Ascending aorta (tissue), 2 donors: ENCODE measurements around the gene PUS7. TPM values are rescaled to one million over a fixed set of nuclear protein-coding genes. Genes with fewer than 3 reads are reported as not detected.

ENCODE experiments used
- DNase-seq, 2 donors: peaks; one replicate each; pipeline ENCODE4 v3.0.0-alpha.2; 2019; ENCODE audit warnings: low spot score in 2 of 2
- H3K27ac ChIP-seq, 2 donors: fragments of 200-600 bp; sonication (generic); one replicate each; pipeline ENCODE4 v1.5.1; 2016 to 2017; ENCODE audit warnings: mild to moderate bottlenecking in 1 of 2
- H3K27me3 ChIP-seq: fragments of 200-600 bp; sonication (generic); one replicate; pipeline ENCODE4 v1.5.1; 2017
- H3K36me3 ChIP-seq, 2 donors: fragments of 200-600 bp; sonication (generic); one replicate each; pipeline ENCODE4 v1.5.1; 2016
- H3K4me1 ChIP-seq, 2 donors: fragments of 200-600 bp; sonication (generic); one replicate each; pipeline ENCODE4 v1.5.1; 2016 to 2017; ENCODE audit warnings: mild to moderate bottlenecking in 1 of 2
- H3K4me3 ChIP-seq, 2 donors: fragments of 200-600 bp; sonication (generic); one replicate each; pipeline ENCODE4 v1.5.1; 2016 to 2017; ENCODE audit warnings: mild to moderate bottlenecking in 1 of 2
- H3K9me3 ChIP-seq, 2 donors: fragments of 200-600 bp; sonication (generic); one replicate each; pipeline ENCODE4 v1.5.1; 2016
- CTCF ChIP-seq, 3 experiments: fragments of 200-600 bp in 2 of 3; fragments of 450-650 bp in 1 of 3; sonication (generic) in 2 of 3; IDR thresholded peaks; one replicate each; pipeline ENCODE4 v1.5.1; 2016 to 2019; ENCODE audit warnings: antibody characterized with exemption in 3 of 3, mild to moderate bottlenecking in 1 of 3, moderate library complexity in 1 of 3
- intact Hi-C: fragments of 100-400 bp; cut with DNase I; formaldehyde crosslinking; loops from one replicate; pipeline ENCODE4 v1.15.1; 2023
- total RNA-seq: library from RNA; depleted of rRNA; stranded (reverse); fragments of >200 nt; gene quantifications from one replicate; pipeline ENCODE4 v1.1.0, GENCODE V29; 2016

The PUS7 gene
- total RNA-seq, 1 donor from 2014 or later = 17.2 TPM

DNA sequence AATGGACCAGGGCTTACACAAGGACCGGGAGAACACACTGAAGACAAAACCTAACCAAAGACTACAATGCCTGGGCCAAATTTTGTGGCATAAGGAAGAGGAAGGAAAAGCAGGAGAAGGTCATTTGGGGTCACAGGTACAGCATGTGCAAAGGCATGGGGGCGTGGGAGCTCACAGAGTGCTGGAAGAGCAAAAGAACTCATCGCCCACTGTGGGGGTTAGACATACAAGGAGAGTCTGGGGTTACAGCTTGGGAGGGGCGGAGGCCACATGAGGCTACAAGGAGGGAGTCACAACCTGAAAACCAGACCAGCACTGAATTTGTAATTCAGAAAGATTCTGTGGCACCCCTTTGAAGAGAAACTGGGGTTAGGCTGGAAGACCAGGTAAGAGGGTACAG lies 9.7 kb downstream of the PUS7 start:
- intact Hi-C loops = no loop called here
- Histone ChIP-seq H3K4me1 (no peaks in the 10 kb centered on the region), H3K4me3 (no peak overlapping the region), H3K27ac (no peak overlapping the region), H3K9me3 (no peaks in the 10 kb centered on the region), H3K27me3 (no peaks in the 10 kb centered on the region), H3K36me3 (peaks cover 2 to 9% of the 10 kb centered on the region in 2 donors)
- TF ChIP-seq CTCF (IDR thresholded peaks at IDR 0.05) = no peak
- no peak for DNase-seq

- no peaks in the 10 kb centered on the region for H3K27me3 ChIP-seq
- no peaks in the 10 kb centered on the region for H3K4me1 ChIP-seq
- intact Hi-C loops = no loop called here
- peaks cover 4 to 19% of the 10 kb centered on the region in 2 donors for H3K36me3 ChIP-seq
- H3K27ac ChIP-seq = no peak overlapping the region
- H3K4me3 ChIP-seq = no peak overlapping the region
- no peaks in the 10 kb centered on the region for H3K9me3 ChIP-seq
- TF ChIP-seq CTCF (IDR thresholded peaks at IDR 0.05) = no peak
- DNase-seq = no peak
These were observed 19.9 kb downstream of the PUS7 start for GRCh38 chr7:105502173-105502572.

DNA sequence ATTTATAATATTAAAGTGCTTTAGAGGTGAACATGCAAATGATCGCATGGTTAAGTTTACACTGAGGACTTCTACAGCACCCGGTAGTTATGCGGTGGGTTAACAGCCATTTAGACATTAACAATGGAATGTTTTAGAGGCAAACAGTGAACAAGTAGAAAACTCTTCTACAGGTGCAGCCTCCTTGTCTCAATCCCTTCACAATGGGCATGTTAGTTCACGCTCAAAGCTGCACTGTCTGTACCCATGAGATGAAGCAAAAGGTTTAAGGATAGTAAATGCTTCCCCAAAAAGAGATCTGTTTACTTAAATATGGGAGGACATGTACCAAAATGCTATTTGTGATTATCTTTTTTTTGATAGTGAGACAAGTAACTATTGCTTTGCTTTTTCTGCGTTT lies 25.1 kb downstream of the PUS7 start:
- intact Hi-C loops = no loop called here

DNA sequence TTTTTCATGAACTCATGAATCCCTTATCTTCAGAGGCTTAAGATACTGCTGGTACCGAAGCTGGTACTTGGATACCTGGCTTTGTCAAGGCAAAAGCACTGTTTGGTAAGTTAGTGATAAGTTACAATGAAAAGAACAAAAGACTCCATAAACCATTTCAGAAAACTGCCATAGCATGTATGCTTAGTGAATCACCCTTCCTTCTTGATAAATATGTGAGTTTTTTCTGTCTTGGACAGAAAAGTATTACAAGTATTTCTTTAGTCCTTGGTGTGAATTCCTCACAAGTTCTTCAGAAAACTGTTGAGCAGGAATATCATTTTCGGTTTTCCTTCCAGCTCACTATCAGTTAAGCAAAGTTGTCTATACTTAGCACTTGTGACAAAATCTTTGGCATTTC lies 25.6 kb downstream of the PUS7 start:
- DNase-seq = no peak
- Histone ChIP-seq H3K4me3 (no peak overlapping the region), H3K27ac (no peak overlapping the region), H3K9me3 (no peaks in the 10 kb centered on the region), H3K27me3 (no peaks in the 10 kb centered on the region), H3K36me3 (peaks cover 0 to 7% of the 10 kb centered on the region in 2 donors), H3K4me1 (peaks cover 0 to 13% of the 10 kb centered on the region in 2 donors)
- intact Hi-C loops = no loop called here
- no peak for TF ChIP-seq CTCF (IDR thresholded peaks at IDR 0.05)

More for the DNA sequence above, 25.1 kb downstream of the PUS7 start:
- Histone ChIP-seq H3K4me1 (peaks cover 0 to 13% of the 10 kb centered on the region in 2 donors), H3K9me3 (no peaks in the 10 kb centered on the region), H3K27ac (no peak overlapping the region), H3K36me3 (peaks cover 0 to 10% of the 10 kb centered on the region in 2 donors), H3K27me3 (no peaks in the 10 kb centered on the region), H3K4me3 (no peak overlapping the region)
- no peak for TF ChIP-seq CTCF (IDR thresholded peaks at IDR 0.05)
- no peak for DNase-seq

DNA sequence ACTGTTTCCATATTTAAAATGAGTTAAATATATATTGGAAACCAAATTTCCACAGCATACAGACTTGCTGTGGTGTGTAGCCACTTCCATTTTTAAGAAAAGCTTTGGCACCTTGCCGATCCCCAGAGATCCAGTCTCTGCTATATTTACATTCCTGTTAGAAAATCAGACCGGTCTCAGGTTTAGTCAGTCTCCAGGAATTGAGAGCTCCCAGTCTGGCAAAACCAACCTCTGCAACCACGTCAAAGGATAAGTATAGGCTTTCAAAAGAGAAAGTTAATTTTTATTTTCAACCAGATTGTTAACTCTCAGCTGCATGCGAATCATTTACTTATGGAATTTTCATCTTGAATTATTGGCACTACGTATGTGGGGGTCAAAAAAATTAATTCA lies 28.2 kb downstream of the PUS7 start:
- Histone ChIP-seq H3K27me3 (no peaks in the 10 kb centered on the region), H3K4me1 (peaks cover 0 to 13% of the 10 kb centered on the region in 2 donors), H3K9me3 (no peaks in the 10 kb centered on the region), H3K4me3 (peak overlapping the region in 1 of 2 donors; percentile 47), H3K27ac (peak overlapping the region; percentile 53 to 56), H3K36me3 (no peaks in the 10 kb centered on the region)
- no peak for DNase-seq
- TF ChIP-seq CTCF (IDR thresholded peaks at IDR 0.05) = no peak
- intact Hi-C loops = no loop called here
